ENCODE data around the gene NPY5R. TPM values are rescaled to one million over a fixed set of nuclear protein-coding genes. Genes with fewer than 3 reads are reported as not detected.

The NPY5R gene
- total RNA-seq, 2 experiments from 2014 or later: not detected

DNA sequence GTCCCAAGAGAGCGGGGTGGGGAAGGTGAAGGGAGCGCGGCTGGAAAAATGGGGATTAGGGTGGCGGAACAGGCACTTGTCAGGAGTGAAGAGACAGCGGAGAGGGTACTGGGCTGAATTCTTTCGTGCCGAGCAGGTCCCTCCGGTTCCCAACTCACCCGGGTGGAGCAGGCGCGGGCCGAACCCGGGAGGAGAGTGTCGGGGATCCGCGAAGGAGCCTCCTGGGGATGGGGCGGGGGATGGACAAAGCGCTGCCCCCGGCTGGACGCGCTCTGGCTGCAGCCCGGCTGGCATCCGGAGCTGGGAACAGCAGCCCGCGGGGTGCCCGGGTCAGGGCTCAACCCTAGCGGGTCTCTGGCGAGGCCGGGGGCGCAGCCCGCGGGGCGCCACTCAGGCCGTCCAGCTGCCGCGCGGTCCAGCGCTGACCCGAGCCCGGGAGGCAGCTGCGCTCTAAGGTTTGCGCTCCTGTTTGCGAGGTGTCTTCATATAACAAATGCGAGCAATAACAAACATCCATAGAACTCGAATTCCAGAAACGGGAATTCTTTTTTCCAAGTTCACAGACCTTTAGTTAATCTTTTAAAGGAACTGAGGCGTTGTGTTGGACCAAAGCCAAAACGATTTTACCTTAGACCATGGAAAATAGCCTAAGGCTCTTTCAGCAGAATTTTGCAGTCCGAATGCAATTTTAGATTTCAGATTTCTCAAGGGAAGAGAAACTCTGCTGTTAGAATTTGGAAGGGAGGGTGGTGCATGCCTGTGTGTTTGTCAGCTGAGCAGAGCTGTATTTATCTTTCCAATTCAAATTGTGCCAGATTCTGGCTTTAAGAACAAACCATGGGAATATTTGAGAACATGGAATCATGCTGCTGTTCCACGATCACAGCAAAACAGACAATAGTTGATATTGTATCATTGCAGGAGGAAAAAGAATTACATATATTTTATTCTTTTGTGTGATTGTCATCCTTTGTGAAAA lies 744 bp downstream of the NPY5R start:
- Mint-ChIP-seq H3K9me3 (no peaks in the 10 kb centered on the region), H3K27me3 (peaks cover 30% of the 10 kb centered on the region), H3K36me3 (no peaks in the 10 kb centered on the region), H3K27ac (no peak overlapping the region), H3K4me1 (ENCODE audit: low read depth) (no peaks in the 10 kb centered on the region), H3K4me3 (no peak overlapping the region)
- ChIA-PET POLR2A (no interaction called here), CTCF (no interaction called here)
- intact Hi-C loops (cut with micrococcal nuclease): no loop called here
- no peak for DNase-seq

DNA sequence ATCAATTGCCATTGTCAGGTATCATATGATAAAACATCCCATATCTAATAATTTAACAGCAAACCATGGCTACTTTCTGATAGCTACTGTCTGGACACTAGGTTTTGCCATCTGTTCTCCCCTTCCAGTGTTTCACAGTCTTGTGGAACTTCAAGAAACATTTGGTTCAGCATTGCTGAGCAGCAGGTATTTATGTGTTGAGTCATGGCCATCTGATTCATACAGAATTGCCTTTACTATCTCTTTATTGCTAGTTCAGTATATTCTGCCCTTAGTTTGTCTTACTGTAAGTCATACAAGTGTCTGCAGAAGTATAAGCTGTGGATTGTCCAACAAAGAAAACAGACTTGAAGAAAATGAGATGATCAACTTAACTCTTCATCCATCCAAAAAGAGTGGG lies 7.0 kb downstream of the NPY5R start:
- H3K9me3 Mint-ChIP-seq: no peaks in the 10 kb centered on the region
- no peak overlapping the region for H3K27ac Mint-ChIP-seq
- peaks cover 10% of the 10 kb centered on the region for H3K27me3 Mint-ChIP-seq
- CTCF ChIA-PET: no interaction called here
- no peaks in the 10 kb centered on the region for H3K4me1 Mint-ChIP-seq (ENCODE audit: low read depth)
- no peak overlapping the region for H3K4me3 Mint-ChIP-seq
- no peaks in the 10 kb centered on the region for H3K36me3 Mint-ChIP-seq
- intact Hi-C loops (cut with micrococcal nuclease): no loop called here
- DNase-seq: no peak
- POLR2A ChIA-PET: no interaction called here

DNA sequence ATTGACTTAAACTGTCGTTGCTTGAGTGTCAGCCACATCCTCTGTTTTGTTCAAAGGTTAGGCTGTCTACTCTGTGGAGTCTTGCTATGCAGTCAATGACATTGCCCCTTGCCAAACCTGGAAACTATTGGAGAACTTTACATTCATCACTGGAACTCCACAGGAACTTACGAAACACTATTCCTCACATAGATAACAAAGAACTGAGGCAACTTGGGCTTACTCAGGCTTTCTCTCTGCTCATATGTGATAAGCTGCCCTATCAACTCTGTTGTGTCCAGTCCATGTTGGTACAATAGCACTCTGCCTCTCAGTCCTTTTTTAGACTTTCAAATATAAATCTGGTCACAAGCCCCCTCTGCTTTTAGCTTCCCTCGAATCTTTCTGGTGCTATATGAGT lies 9.4 kb downstream of the NPY5R start:
- intact Hi-C loops (cut with micrococcal nuclease): no loop called here
- no peak overlapping the region for H3K4me3 Mint-ChIP-seq
- POLR2A ChIA-PET: no interaction called here
- peaks cover 7% of the 10 kb centered on the region for H3K27me3 Mint-ChIP-seq
- DNase-seq: no peak
- no peaks in the 10 kb centered on the region for H3K9me3 Mint-ChIP-seq
- no peak overlapping the region for H3K27ac Mint-ChIP-seq
- no peaks in the 10 kb centered on the region for H3K4me1 Mint-ChIP-seq (ENCODE audit: low read depth)
- no peaks in the 10 kb centered on the region for H3K36me3 Mint-ChIP-seq
- CTCF ChIA-PET: no interaction called here

DNA sequence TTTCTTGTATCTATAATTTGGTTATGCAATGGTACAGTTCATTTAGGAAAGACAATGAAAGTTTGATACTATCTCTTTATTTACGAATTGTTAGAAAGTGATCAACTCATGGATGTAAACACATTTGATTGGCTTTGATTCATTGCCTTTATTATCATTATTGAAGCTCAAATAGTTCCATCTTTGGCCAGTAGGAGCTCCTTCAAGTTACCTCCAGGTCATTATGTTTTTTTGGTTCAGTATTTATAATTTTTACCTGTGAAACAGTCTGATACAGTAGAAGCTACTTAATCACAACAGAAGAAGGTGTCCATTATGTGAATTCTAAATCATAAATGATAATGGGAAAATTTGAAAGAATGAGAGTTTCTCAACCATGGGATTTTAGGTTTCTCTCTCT lies 12.4 kb downstream of the NPY5R start:
- H3K9me3 Mint-ChIP-seq: no peaks in the 10 kb centered on the region
- intact Hi-C loops (cut with micrococcal nuclease): no loop called here
- CTCF ChIA-PET: interaction anchor here (1.1 kb wide), 1 partner anchor 27 kb away, joined by 3 read pairs; no protein-coding TSS in a partner anchor
- H3K36me3 Mint-ChIP-seq: no peaks in the 10 kb centered on the region
- POLR2A ChIA-PET: no interaction called here
- H3K4me3 Mint-ChIP-seq: no peak overlapping the region
- peaks cover 3% of the 10 kb centered on the region for H3K27me3 Mint-ChIP-seq
- no peaks in the 10 kb centered on the region for H3K4me1 Mint-ChIP-seq (ENCODE audit: low read depth)
- DNase-seq: no peak
- H3K27ac Mint-ChIP-seq: no peak overlapping the region

GRCh38 chr4:163367651-163368050 lies 24.0 kb downstream of the NPY5R start:
- CTCF ChIA-PET: no interaction called here
- no peaks in the 10 kb centered on the region for H3K4me1 Mint-ChIP-seq (ENCODE audit: low read depth)
- no peak overlapping the region for H3K27ac Mint-ChIP-seq
- POLR2A ChIA-PET: interaction anchor here (0.6 kb wide), 1 partner anchor 32 kb away, joined by 3 read pairs; no protein-coding TSS in a partner anchor
- peaks cover 11% of the 10 kb centered on the region for H3K27me3 Mint-ChIP-seq
- intact Hi-C loops (cut with micrococcal nuclease): no loop called here
- H3K4me3 Mint-ChIP-seq: no peak overlapping the region
- no peaks in the 10 kb centered on the region for H3K9me3 Mint-ChIP-seq
- H3K36me3 Mint-ChIP-seq: no peaks in the 10 kb centered on the region
- no peak for DNase-seq

GRCh38 chr4:163372029-163372428 lies 28.3 kb downstream of the NPY5R start:
- no peak overlapping the region for H3K4me3 Mint-ChIP-seq
- POLR2A ChIA-PET: no interaction called here
- H3K27me3 Mint-ChIP-seq: peaks cover 7% of the 10 kb centered on the region
- no peaks in the 10 kb centered on the region for H3K4me1 Mint-ChIP-seq (ENCODE audit: low read depth)
- H3K36me3 Mint-ChIP-seq: no peaks in the 10 kb centered on the region
- no peaks in the 10 kb centered on the region for H3K9me3 Mint-ChIP-seq
- DNase-seq: no peak
- intact Hi-C loops (cut with micrococcal nuclease): no loop called here
- CTCF ChIA-PET: no interaction called here
- no peak overlapping the region for H3K27ac Mint-ChIP-seq

DNA sequence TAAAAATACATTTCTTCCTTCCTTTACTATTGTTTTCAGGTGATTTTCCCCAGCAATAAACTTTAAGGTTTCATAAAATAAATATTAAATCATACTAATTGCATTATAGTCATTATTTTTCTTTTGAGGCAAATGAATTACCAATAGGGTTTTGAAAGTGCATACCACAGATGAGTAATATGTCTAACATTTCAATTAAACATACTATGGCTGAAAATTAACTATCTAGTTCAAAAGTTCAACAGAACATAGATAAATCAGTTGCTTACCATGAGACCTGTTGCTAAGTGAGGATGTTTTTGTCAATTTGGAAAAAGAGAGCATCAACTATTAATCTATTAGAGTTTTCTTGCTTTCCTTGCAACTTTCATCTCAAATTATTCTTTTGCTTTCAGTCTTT lies 35.0 kb downstream of the NPY5R start:
- intact Hi-C loops (cut with micrococcal nuclease): no loop called here
- H3K4me1 Mint-ChIP-seq (ENCODE audit: low read depth): no peaks in the 10 kb centered on the region
- DNase-seq: no peak
- CTCF ChIA-PET: no interaction called here
- H3K9me3 Mint-ChIP-seq: no peaks in the 10 kb centered on the region
- POLR2A ChIA-PET: no interaction called here
- H3K36me3 Mint-ChIP-seq: no peaks in the 10 kb centered on the region
- no peak overlapping the region for H3K27ac Mint-ChIP-seq
- no peak overlapping the region for H3K4me3 Mint-ChIP-seq
- peaks cover 2% of the 10 kb centered on the region for H3K27me3 Mint-ChIP-seq

- no peaks in the 10 kb centered on the region for H3K9me3 Mint-ChIP-seq
- no peaks in the 10 kb centered on the region for H3K36me3 Mint-ChIP-seq
- POLR2A ChIA-PET: no interaction called here
- no peaks in the 10 kb centered on the region for H3K27me3 Mint-ChIP-seq
- H3K4me1 Mint-ChIP-seq (ENCODE audit: low read depth): no peaks in the 10 kb centered on the region
- no peak for DNase-seq
- H3K27ac Mint-ChIP-seq: no peak overlapping the region
- CTCF ChIA-PET: interaction anchor here (0.6 kb wide), 1 partner anchor 356 kb away, joined by 3 read pairs; no protein-coding TSS in a partner anchor
- intact Hi-C loops (cut with micrococcal nuclease): no loop called here
- H3K4me3 Mint-ChIP-seq: no peak overlapping the region
Measured at GRCh38 chr4:163380703-163381102, 37.0 kb downstream of the NPY5R start.

DNA sequence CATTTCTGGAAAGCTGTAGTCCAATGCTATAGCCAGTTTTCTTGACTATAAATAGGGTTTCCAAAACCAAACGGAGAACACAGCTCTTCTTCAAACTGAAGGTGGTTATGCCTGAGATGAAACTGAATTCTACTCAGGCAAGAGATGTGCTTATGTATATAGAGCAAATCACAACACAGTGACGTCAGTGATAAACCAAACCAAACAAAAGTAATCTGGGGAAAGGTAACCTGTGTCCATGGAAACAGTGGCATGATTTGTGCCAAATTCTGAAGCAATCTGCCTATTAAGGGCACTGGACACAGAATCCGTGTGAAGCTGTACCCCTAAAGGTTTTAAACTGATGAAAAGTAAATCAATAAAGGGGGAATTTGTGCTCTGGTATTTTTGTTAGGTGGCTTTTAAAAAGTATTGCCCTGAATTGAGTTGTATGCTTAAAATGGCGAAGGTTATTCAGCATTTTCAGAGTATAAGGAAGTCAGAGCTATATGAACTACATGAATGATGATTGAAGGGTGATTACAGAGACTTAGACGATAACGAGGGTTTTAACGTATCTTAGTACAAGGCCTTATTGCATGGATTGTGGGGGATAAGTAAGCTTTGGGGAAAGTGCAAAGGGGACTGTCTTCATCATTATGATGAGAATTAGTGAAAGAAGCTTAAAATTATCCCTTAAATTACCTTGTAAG lies 38.6 kb downstream of the NPY5R start:
- no peaks in the 10 kb centered on the region for H3K4me1 Mint-ChIP-seq (ENCODE audit: low read depth)
- H3K4me3 Mint-ChIP-seq: no peak overlapping the region
- DNase-seq: no peak
- CTCF ChIA-PET: interaction anchor here (1.3 kb wide), 1 partner anchor 26 kb away, joined by 3 read pairs; no protein-coding TSS in a partner anchor
- no peak overlapping the region for H3K27ac Mint-ChIP-seq
- intact Hi-C loops (cut with micrococcal nuclease): no loop called here
- no peaks in the 10 kb centered on the region for H3K9me3 Mint-ChIP-seq
- peaks cover 2% of the 10 kb centered on the region for H3K27me3 Mint-ChIP-seq
- H3K36me3 Mint-ChIP-seq: no peaks in the 10 kb centered on the region
- POLR2A ChIA-PET: no interaction called here

GRCh38 chr4:163384434-163384833 lies 40.7 kb downstream of the NPY5R start:
- H3K9me3 Mint-ChIP-seq: no peaks in the 10 kb centered on the region
- no peak for DNase-seq
- H3K36me3 Mint-ChIP-seq: no peaks in the 10 kb centered on the region
- no peak overlapping the region for H3K4me3 Mint-ChIP-seq
- ChIA-PET POLR2A (no interaction called here), CTCF (no interaction called here)
- intact Hi-C loops (cut with micrococcal nuclease): no loop called here
- H3K27me3 Mint-ChIP-seq: peaks cover 2% of the 10 kb centered on the region
- no peaks in the 10 kb centered on the region for H3K4me1 Mint-ChIP-seq (ENCODE audit: low read depth)
- H3K27ac Mint-ChIP-seq: no peak overlapping the region

GRCh38 chr4:163384926-163385325 lies 41.2 kb downstream of the NPY5R start:
- POLR2A ChIA-PET: no interaction called here
- H3K27ac Mint-ChIP-seq: no peak overlapping the region

DNA sequence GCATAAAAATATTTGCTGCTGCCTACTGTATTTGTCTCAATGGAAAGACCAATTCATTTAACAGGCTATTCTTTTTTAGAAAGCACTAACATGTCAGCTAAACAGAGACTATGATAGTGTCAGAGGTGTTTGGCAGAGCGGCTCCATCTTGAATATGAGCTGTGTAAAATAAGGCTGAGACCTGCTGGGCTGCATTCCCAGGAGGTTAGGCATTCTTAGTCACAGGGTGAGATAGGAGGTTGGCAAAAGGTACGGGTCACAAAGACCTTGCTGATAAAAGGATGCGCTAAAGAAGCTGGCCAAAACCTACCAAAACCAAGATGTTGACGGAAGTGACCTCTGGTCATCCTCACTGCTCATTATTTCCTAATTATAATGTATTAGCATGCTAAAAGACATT lies 41.8 kb downstream of the NPY5R start:
- CTCF ChIA-PET: no interaction called here
- peaks cover 2% of the 10 kb centered on the region for H3K27me3 Mint-ChIP-seq
- POLR2A ChIA-PET: no interaction called here
- H3K9me3 Mint-ChIP-seq: no peaks in the 10 kb centered on the region
- no peak overlapping the region for H3K27ac Mint-ChIP-seq
- no peaks in the 10 kb centered on the region for H3K36me3 Mint-ChIP-seq
- H3K4me3 Mint-ChIP-seq: no peak overlapping the region
- intact Hi-C loops (cut with micrococcal nuclease): no loop called here
- no peak for DNase-seq
- no peaks in the 10 kb centered on the region for H3K4me1 Mint-ChIP-seq (ENCODE audit: low read depth)

More at GRCh38 chr4:163384926-163385325, 41.2 kb downstream of the NPY5R start:
- no peak for DNase-seq
- H3K27me3 Mint-ChIP-seq: peaks cover 2% of the 10 kb centered on the region
- intact Hi-C loops (cut with micrococcal nuclease): no loop called here
- H3K9me3 Mint-ChIP-seq: no peaks in the 10 kb centered on the region
- no peaks in the 10 kb centered on the region for H3K36me3 Mint-ChIP-seq
- no peaks in the 10 kb centered on the region for H3K4me1 Mint-ChIP-seq (ENCODE audit: low read depth)
- CTCF ChIA-PET: no interaction called here
- H3K4me3 Mint-ChIP-seq: no peak overlapping the region

DNA sequence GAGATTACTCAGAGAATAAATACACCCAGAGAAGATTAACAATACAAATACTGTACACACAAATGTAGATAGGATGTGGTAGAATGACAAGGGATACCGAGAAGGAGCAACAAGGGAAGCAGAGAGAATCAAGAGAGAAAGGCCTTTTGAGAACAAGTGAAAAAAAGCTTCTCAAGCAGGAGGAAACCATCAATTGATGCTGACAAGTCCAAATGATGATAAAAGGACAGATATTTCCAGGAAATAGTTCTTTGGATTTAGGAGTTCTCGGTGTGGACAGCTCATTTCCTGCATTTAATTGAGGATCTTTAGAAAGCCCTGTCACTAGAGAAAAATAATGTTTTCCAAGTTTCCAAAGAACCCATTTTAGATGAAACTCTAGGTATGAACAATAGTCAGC lies 48.1 kb downstream of the NPY5R start:
- intact Hi-C loops (cut with micrococcal nuclease): no loop called here
- ChIA-PET POLR2A (no interaction called here), CTCF (no interaction called here)
- no peak for DNase-seq
- Mint-ChIP-seq H3K9me3 (no peaks in the 10 kb centered on the region), H3K27ac (no peak overlapping the region), H3K4me1 (ENCODE audit: low read depth) (no peaks in the 10 kb centered on the region), H3K36me3 (no peaks in the 10 kb centered on the region), H3K4me3 (no peak overlapping the region), H3K27me3 (no peaks in the 10 kb centered on the region)

Data from activated CD4-positive, alpha-beta memory T cell treated with anti-CD3 and anti-CD28 coated beads for 36 hours (primary cell).